Activated T-cell treated with anti-CD3 and anti-CD28 coated beads for 4 hours (primary cell): ENCODE measurements around the gene KLHDC10.
"Not testable (repeated sequence)": the region's sequence is repeated elsewhere in the genome, so short reads cannot be mapped to it uniquely, and the experiment has no call there.

Source experiments
- DNase-seq: peaks from one replicate; pipeline ENCODE4 v3.0.0-alpha.2; 2020

The KLHDC10 gene

GRCh38 chr7:130142654-130143333, 72.5 kb downstream of the KLHDC10 start:
- DNase-seq, result no peak

GRCh38 chr7:130143334-130143732, 73.0 kb downstream of the KLHDC10 start:
- no peak for DNase-seq

GRCh38 chr7:130143986-130144311, 73.6 kb downstream of the KLHDC10 start:
- DNase-seq, result no peak

GRCh38 chr7:130144312-130145171, 74.2 kb downstream of the KLHDC10 start:
- no peak for DNase-seq

- no peak for DNase-seq
Measured at GRCh38 chr7:130145424-130146100, 75.2 kb downstream of the KLHDC10 start.

- DNase-seq, result not testable (repeated sequence)
Measured at GRCh38 chr7:130146142-130146541, 75.8 kb downstream of the KLHDC10 start.

GRCh38 chr7:130146693-130147405, 76.5 kb downstream of the KLHDC10 start:
- DNase-seq, result no peak

- DNase-seq, result no peak
Measured at GRCh38 chr7:130147710-130148325, 77.5 kb downstream of the KLHDC10 start.

GRCh38 chr7:130148561-130148960, 78.2 kb downstream of the KLHDC10 start:
- no peak for DNase-seq

- no peak for DNase-seq
Measured at GRCh38 chr7:130149281-130150139, 79.2 kb downstream of the KLHDC10 start.

GRCh38 chr7:130150587-130150986, 80.3 kb downstream of the KLHDC10 start:
- DNase-seq, result no peak

- peak; percentile 14 for DNase-seq
Measured at GRCh38 chr7:130151591-130152492, 81.5 kb downstream of the KLHDC10 start.

- no peak for DNase-seq
Measured at GRCh38 chr7:130152493-130153210, 82.3 kb downstream of the KLHDC10 start.

- no peak for DNase-seq
Measured at GRCh38 chr7:130153211-130153908, 83.0 kb downstream of the KLHDC10 start.

- DNase-seq, result no peak
Measured at GRCh38 chr7:130154131-130154500, 83.8 kb downstream of the KLHDC10 start.

GRCh38 chr7:130154501-130155317, 84.4 kb downstream of the KLHDC10 start:
- no peak for DNase-seq

GRCh38 chr7:130156140-130156539, 85.8 kb downstream of the KLHDC10 start:
- no peak for DNase-seq

GRCh38 chr7:130157700-130158099, 87.4 kb downstream of the KLHDC10 start:
- no peak for DNase-seq
